Adrenal gland (tissue), 12 donors: ENCODE data around the gene NARS2. TPM values are rescaled to one million over a fixed set of nuclear protein-coding genes. Genes with fewer than 3 reads are reported as not detected.

ENCODE experiments used
- DNase-seq, 7 donors: peaks; one replicate each; pipeline ENCODE4 v3.0.0-alpha.2; 2019 to 2020
- H3K27ac ChIP-seq, 5 donors: fragments of 200-600 bp; sonication (generic) in 4 of 5; 1 replicate in 3 of 5; 2 replicates in 2 of 5; pipeline versions ENCODE4 v1.5.1 to v1.8.0; 2016 to 2020; ENCODE audit warnings: mild to moderate bottlenecking in 1 of 5
- H3K27me3 ChIP-seq: fragments of 200-600 bp; 2 replicates; pipeline ENCODE4 v1.8.0; 2021
- H3K36me3 ChIP-seq, 2 donors: fragments of 200-600 bp; replicated peaks in 1 of 2; 1 replicate in 1 of 2; 2 replicates in 1 of 2; pipeline versions ENCODE4 v1.5.1 to v1.8.0; 2018 to 2022
- H3K4me1 ChIP-seq, 2 donors: fragments of 200-600 bp; replicated peaks in 1 of 2; 1 replicate in 1 of 2; 2 replicates in 1 of 2; pipeline versions ENCODE4 v1.5.1 to v1.8.0; 2018 to 2021
- H3K4me3 ChIP-seq, 4 donors: fragments of 200-600 bp; sonication (generic) in 3 of 4; one replicate each; pipeline ENCODE4 v1.5.1; 2016 to 2018
- H3K9me3 ChIP-seq, 3 donors: fragments of 200-600 bp; sonication (generic) in 1 of 3; replicated peaks in 1 of 3; 1 replicate in 2 of 3; 2 replicates in 1 of 3; pipeline versions ENCODE4 v1.5.1 to v1.8.0; 2016 to 2021
- CTCF ChIP-seq, 6 experiments: fragments of 450-650 bp in 4 of 6; fragments of 200-600 bp in 2 of 6; sonication (generic) in 1 of 6; IDR thresholded peaks; 1 replicate in 5 of 6; 2 replicates in 1 of 6; pipeline versions ENCODE4 v1.5.1 to v1.8.0; 2016 to 2021; ENCODE audit warnings: antibody characterized with exemption in 6 of 6, mild to moderate bottlenecking in 2 of 6, moderate library complexity in 1 of 6
- POLR2A ChIP-seq, 2 donors: fragments of 450-650 bp; IDR thresholded peaks; one replicate each; pipeline ENCODE4 v1.6.1; 2017; ENCODE audit warnings: antibody characterized with exemption in 2 of 2, mild to moderate bottlenecking in 2 of 2, moderate library complexity in 1 of 2
- WGBS, 4 donors: extraction: QIAGEN DNeasy Blood & Tissue Kit in 2 of 4; methylation state at CpG; one replicate each; pipeline versions ENCODE4 v1.1.5 to v1.1.7; 2013 to 2017; 5-methylcytosine and 5-hydroxymethylcytosine counted together
- intact Hi-C, 2 donors: fragments of 100-400 bp; cut with DNase I; formaldehyde crosslinking; loops; one replicate each; pipeline versions ENCODE4 v1.14.1 to v1.15.0; 2022 to 2023
- polyA plus RNA-seq, 3 donors: library from polyadenylated mRNA; stranded (reverse); fragments of 200-250 nt in 2 of 3; fragments of 350-450 nt in 1 of 3; fragmentation: Illumina TruSeq in 1 of 3; extraction: RNeasy Lipid Tissue Mini Kit (QIAGEN cat#74804) in 1 of 3; gene quantifications; one replicate each; pipeline ENCODE4 v1.2.3, GENCODE V29; 2013 to 2014
- total RNA-seq, 9 donors: library from RNA; depleted of rRNA in 4 of 9; stranded (reverse); fragments of >200 nt in 4 of 9; fragments of 120-200 nt in 1 of 9; fragmentation: NEBNext Ultra II Directional in 1 of 9; extraction: Animal tissue kit (Norgen Biotek cat#: 25700) in 1 of 9; gene quantifications; one replicate each; pipeline versions ENCODE4 v1.1.0 to v1.2.4, GENCODE V29; 2013 to 2023
- donor health status: healthy with polysubstance abuse.
- donor health status: Bipolar disorder and iron deficiency.
- donor health status: DM: yes; HTN: yes; CAD: no.
- donor health status: DM: no; HTN: no; CAD: no.
- donor health status: DM: no; HTN: no; CAD: no.
- donor health status: DM: yes; HTN: yes; CAD: no.

NARS2 gene
- total and polyA plus RNA-seq, 12 donors: 8.4 to 33.3 (median 21.1) TPM

- no peaks in the 10 kb centered on the region for H3K27me3 ChIP-seq
- 94 to 97% (median 95%) methylated on average over 4 of the region's 4 CpGs for WGBS, 4 donors
These were observed 114.9 kb downstream of the NARS2 start for GRCh38 chr11:78459738-78460137.

DNA sequence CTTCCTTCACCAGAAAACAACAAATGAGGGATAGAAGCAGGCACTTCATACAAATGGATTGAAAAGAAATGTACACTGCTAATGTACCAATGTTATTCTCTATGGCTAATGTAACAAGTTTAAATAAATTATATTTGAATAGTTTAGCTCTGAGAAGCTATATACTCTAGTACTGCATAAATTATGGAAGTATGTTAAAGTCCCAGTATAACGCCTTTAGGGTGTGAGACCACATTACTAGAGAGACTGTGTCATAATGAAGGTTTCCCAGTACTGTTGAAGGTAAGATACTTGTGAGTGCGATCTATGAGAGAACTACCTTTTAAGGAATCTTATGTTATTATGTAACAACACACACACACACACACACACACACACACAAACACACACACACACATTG, 117.2 kb downstream of the NARS2 start:
- 70 to 98% (median 95%) methylated on average over 2 of the region's 2 CpGs for WGBS, 4 donors
- H3K36me3 ChIP-seq: no peaks in the 10 kb centered on the region
- TF ChIP-seq POLR2A (IDR thresholded peaks at IDR 0.05) (no peak), CTCF (IDR thresholded peaks at IDR 0.05) (no peak)
- H3K27ac ChIP-seq: no peak overlapping the region
- no peaks in the 10 kb centered on the region for H3K27me3 ChIP-seq
- intact Hi-C loops: no loop called here
- DNase-seq: no peak
- no peak overlapping the region for H3K4me3 ChIP-seq
- no peaks in the 10 kb centered on the region for H3K4me1 ChIP-seq
- H3K9me3 ChIP-seq: no peaks in the 10 kb centered on the region

More at GRCh38 chr11:78459738-78460137, 114.9 kb downstream of the NARS2 start:
- no peak overlapping the region for H3K4me3 ChIP-seq
- TF ChIP-seq CTCF (IDR thresholded peaks at IDR 0.05): no peak
- TF ChIP-seq POLR2A (IDR thresholded peaks at IDR 0.05): no peak
- H3K36me3 ChIP-seq: no peaks in the 10 kb centered on the region
- no peaks in the 10 kb centered on the region for H3K9me3 ChIP-seq
- no peak for DNase-seq
- H3K27ac ChIP-seq: no peak overlapping the region
- intact Hi-C loops: no loop called here
- no peaks in the 10 kb centered on the region for H3K4me1 ChIP-seq

DNA sequence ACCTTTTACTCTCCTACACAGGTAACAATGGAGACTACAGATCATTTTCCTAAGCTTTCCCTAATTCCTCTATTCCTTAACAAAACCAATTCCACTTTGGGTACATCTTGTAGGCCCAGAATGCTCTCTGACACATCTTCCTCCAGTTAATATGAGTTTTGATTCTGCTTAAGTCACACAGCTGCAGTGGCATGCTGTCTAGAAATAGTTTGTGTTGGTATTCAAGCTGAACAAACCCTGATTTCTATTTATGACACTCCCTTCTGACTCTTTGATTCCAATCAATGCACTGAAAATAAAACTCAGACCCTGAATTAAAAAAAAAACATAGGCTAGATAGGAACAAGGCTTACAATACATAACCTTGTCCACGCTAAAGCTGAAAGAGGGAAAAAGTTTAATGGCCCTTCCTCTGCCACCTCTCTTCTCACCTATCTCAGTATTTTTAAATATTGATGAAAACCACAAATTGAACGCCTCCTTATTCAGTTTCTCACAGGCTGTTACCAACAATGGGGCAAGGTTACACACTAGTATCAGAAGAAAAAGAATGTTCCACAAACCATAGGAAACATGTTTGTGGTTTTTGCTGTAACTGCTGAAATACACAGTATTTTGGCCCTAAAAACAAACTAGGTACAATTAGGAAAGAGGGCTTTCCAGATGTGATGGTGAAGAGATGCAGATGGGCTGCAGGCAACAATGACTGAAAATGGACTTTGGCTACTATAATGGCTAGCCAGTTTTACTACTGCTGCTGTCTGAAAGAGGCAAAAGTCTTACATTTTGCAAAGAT, 121.3 kb downstream of the NARS2 start:
- Histone ChIP-seq H3K4me1 (no peaks in the 10 kb centered on the region), H3K9me3 (no peaks in the 10 kb centered on the region), H3K36me3 (no peaks in the 10 kb centered on the region), H3K27me3 (no peaks in the 10 kb centered on the region), H3K27ac (no peak overlapping the region), H3K4me3 (no peak overlapping the region)
- 79 to 93% (median 90%) methylated on average over 2 of the region's 2 CpGs for WGBS, 4 donors
- no peak for DNase-seq
- TF ChIP-seq CTCF (IDR thresholded peaks at IDR 0.05): no peak
- TF ChIP-seq POLR2A (IDR thresholded peaks at IDR 0.05): no peak
- intact Hi-C loops: no loop called here

GRCh38 chr11:78451371-78452150, 123.1 kb downstream of the NARS2 start:
- DNase-seq: no peak
- no peak overlapping the region for H3K27ac ChIP-seq
- no peak for TF ChIP-seq POLR2A (IDR thresholded peaks at IDR 0.05)
- no peak for TF ChIP-seq CTCF (IDR thresholded peaks at IDR 0.05)
- no peaks in the 10 kb centered on the region for H3K9me3 ChIP-seq
- H3K4me1 ChIP-seq: no peaks in the 10 kb centered on the region
- H3K27me3 ChIP-seq: no peaks in the 10 kb centered on the region
- intact Hi-C loops: no loop called here
- WGBS, 4 donors: 90 to 93% (median 93%) methylated on average over 5 of the region's 5 CpGs
- H3K36me3 ChIP-seq: no peaks in the 10 kb centered on the region
- no peak overlapping the region for H3K4me3 ChIP-seq
